HT1080 (cell line): Measurements from ENCODE around the gene MSI2. TPM values are rescaled to one million over a fixed set of nuclear protein-coding genes. Genes with fewer than 3 reads are reported as not detected.

Experiments
- DNase-seq: peaks from one replicate; pipeline ENCODE4 v3.0.0-alpha.2; 2015; ENCODE audit warnings: low read depth
- total RNA-seq: library from RNA; depleted of rRNA; stranded (reverse); fragments of >200 nt; shearing (Covaris generic); gene quantifications from 2 replicates; pipeline ENCODE4 v1.2.3, GENCODE V29; 2014

Gene MSI2
- total RNA-seq, 1 experiment from 2014 or later = 33.0 TPM

DNA sequence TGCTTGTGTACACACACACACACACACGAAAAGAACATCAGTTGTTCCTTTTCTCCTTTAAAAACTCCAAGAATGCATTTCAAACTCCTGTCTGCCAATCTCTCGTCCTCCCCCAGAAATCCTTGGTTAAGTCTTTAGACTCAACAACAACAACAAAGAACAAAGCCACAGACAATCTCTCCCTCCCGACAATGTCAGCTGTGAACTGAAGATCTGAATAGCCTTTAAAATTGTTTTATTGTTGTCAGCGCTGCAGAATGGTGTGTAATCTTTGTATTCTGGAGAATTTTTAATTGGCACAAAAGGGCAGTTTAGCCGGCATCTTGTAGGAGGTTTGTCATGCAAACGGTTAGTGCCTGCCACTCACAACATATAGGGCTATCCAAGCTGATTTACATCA, 219.5 kb downstream of the MSI2 start:
- no peak for DNase-seq

DNA sequence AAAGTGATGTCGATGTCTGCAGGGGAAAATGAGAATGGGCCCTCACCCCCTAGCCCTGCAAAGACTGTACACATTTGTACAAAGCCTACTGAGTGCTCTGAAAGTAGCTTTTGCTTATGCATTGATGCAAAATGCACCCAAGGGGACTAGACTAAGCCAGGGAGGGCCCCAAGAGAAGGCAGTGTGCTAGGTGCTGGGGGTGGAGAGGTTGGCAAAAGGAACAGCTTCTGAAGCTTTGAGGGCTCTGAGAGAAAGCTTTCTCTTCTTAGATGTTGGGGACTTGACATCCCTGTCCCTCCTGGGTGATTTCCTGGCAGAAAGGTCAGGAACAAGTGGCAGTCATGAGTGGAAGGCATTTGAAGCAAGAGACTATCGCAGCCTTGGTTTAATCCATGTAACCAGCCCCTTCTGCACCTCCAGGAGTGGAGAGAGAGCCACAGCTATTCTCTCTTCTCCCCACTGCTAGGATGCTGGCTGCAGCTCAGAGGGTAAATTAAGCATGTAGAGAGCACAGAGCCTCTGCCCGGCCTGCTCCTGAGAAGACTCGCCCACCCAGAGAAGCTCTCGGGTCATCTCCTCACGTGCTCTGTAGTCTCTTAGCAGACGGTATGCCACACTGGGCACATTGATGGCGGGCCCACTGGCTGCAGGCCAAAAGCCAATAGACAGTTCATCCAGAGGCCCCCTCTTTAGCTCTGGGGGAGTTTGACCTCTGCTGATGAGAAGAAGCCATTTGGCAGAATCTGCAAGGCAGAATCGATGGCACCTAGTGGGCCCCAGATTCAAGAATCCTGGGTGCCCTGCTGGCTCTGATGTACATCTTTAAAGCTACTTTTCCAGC, 221.4 kb downstream of the MSI2 start:
- DNase-seq = no peak

DNA sequence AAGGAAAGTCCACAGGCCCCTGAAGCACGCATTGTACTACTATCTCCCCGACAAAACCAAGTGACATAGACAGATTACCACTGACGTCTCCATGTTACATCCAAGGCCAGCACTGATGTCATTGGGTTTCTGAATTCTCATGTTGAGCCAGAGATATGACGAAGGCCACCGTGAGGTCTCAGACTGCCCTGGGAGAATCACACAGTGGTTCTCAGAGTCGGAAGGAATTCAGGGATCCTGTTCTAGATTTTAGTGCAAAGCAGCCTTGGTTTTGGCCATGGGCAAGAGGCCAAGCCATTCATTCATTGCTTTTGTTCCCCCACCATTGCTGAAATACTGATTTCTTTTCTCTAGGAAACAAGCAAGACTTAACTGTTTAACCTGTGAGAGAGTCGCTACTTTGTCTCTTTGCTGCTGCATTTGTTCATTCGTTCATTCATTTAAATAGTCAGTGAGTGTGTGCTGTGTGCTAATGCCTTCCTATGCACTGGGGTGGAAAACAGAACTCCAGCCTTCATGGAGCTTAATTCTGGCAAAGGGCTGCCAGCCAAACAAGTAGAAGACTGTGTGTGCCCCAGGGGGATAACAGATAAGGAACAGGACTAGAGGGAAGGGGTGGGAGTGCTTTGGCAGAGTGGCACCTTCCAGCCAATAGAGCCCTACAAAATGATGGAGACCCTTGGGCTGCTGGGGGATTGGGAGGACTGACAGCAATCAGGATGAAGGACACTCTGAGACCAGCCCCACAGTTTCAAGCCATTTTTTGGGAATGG, 222.3 kb downstream of the MSI2 start:
- DNase-seq = no peak

DNA sequence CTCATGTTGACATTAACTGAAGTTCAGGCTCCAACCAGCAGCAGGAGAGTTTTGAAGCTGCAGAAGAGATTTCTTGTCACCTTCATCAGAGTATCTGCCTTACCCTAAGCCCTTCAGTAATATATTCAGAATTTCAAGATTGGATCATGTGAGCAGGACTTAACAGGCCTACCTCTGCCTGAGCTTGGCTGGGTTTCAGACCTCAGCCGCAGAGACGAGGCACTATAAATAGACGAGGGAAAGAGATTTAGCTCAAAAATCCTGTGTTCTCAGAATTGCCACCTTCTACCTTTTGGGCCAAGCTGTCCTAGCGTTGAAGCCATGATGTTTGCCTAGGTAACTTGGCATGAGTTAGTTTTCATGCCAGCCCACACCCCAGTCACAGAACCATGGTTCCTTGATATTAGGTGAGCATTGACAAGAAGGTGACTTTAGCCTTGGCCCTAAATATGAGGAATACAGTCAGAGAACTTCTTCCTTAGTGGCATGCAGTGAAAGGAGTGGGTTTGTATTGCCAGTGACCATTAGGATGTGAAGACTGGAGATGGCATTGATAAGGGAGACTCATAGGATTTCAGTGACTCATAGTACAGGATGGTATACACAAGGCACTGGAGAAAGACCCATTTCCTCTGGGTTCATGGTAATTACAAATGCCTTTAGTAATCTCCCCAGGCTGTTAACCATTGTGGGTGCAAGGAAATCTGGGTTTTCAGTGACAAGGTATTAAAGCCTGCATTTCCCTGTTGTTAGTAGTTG, 224.3 kb downstream of the MSI2 start:
- DNase-seq = peak; percentile 82

DNA sequence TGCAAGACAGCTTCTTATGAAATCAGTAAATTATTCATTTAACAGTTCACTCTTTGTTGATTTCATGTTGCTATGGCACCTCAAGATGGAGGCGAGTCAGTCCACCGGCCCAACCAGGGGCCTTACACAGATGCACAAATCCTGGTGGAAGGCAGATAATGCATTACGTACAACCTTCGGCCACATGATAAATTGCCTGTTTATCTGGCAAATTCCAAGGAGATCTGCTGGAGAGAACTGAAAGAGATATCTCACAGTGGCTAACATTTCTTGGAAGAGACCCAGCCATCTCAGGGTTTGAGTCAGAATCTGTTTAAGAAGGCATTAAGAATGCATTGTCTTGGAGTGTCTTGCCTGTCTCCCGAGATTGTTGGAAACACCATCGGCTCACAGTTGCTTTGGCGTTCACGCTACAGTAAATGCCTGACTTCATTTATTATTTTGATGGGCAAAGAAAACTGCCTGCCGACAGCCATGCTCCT, 225.6 kb downstream of the MSI2 start:
- DNase-seq = peak; percentile 92

DNA sequence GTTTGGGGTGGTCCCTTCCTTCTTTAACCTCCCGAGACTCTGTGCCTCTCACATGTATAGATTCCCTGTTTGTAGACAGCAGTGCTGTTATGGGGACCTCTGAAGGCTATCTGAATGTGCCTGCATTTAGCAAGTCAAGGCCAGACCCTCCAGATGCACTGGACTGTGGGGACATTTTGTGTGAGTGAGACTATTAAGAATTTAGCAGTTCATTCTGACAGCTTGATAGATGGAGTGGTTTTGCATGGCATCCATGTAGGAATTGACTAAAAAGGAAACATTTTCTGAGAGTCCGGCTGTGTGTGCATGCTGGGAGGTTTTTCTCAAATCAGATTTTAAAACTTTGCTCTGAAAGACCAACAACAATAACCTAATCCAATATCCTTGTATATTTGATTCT, 226.3 kb downstream of the MSI2 start:
- DNase-seq = no peak

DNA sequence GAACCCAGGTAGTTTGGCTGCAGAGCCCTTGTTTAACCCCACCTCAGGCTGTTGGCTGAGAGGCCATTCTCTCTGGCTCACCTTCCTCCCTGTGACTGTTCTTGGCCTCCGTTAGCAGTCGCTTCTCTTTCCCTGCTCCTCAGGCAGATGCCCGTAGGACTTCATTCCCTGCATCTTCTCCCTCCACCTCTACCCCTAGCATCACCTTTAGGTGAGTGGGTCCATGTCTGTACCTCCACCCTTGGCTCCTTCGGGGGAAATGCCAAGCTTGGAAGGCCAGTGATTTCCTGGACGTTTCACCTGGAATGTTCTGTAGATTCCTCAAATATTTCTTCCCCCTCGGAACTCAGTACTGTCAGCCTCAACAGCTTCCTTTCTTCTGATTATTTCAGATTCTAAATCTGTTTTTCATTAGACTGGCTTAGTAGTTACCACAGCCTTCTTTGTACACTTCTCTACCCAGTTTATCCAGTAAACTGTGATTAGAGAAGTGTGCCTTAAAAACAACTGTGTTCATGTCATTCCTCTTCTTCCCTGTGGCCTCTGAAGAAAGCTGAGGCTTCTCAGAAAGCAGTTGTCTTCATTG, 227.9 kb downstream of the MSI2 start:
- no peak for DNase-seq

DNA sequence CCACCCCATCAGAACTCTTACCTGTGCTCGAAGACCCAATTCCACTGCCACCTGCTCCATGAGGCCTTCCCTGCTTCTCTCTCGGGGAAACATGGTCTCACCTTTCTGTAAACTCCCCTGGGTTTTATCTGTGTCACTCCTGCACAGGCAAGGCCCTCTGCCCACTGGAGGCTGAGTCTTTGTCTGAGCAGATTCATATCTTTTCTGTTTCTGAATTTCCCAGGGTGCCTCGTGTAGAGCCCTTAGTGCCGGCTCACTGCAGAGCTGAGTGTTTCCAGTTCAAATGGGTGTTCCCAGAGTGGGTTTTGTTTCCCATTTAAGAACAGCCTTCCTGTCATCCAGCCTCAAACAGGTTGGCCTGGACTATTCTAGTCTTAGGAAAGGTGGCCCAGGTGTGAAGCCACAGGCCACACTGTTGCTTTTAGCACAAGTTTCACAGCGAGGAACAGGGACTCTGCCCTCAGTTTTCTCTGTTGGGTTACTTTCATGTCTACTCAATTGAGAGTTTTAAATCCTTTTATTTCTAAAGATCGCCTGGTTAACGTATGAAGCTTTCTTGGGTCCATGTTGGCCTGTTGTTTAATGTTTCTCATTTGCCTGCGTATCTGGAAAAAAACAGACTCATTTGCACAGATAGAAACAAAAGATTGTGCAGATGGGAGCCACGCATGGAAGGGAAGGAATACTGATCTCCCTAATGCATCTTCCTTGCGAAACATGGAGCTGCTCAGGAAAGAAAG, 228.7 kb downstream of the MSI2 start:
- no peak for DNase-seq

DNA sequence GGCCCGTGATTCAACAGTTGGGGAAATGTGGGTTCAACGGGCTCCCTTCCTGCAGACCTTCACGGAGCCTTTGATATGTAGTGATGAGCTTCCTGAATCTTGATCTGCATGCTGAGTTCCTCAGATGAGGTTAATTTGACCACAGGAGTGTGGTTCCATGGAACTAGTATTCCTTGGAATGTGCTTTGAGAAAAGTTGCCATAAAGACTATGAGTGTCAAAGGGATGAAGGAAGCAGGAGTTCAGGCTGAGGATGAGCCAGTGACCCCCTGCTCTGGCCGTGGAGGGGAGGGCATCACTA, 229.2 kb downstream of the MSI2 start:
- peak; percentile 18 for DNase-seq

DNA sequence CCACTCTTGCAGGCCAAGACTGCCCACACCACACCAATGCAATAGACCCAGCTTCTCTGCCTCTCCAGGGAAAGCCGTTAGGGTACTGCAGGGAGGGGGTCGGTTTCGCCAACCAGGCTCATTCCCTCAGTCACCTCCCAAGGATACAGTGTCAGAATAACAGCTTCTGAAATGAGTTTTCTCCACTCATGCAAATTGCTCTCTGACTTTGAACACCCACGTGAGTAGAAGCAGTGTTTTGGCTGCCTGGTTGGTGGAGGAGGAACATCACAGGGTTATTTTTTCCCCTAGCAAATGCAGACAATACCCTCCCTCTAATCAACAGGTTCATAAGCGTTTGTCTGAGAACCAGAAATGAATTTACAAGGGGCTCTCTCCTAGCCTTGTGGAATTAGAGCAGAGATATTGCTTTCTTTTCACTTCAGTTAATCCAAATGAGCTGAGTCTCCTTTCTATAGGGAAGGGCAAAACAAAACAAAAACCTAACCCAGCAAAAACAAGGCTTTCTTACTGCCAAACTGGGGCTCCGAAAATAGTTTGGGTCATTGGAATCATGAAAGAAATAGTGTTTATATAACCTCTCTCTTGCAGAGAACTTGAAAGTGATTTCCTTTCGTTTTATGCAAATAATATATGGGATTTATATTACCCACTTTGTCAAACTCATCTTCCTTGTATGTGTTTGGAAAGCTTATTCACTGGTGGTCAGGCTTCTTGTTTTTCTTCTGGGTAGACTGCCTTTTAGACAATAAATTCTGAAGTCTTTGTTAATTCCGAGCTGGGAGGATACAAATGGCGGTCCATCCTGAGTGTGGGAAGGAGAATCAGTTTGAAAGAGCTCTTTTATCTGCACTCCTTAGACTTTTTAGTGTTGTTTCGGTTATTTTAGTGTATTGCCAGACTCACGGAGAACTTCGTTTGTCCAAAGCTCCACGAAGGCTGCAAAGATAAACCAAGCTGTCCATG, 229.9 kb downstream of the MSI2 start:
- no peak for DNase-seq

DNA sequence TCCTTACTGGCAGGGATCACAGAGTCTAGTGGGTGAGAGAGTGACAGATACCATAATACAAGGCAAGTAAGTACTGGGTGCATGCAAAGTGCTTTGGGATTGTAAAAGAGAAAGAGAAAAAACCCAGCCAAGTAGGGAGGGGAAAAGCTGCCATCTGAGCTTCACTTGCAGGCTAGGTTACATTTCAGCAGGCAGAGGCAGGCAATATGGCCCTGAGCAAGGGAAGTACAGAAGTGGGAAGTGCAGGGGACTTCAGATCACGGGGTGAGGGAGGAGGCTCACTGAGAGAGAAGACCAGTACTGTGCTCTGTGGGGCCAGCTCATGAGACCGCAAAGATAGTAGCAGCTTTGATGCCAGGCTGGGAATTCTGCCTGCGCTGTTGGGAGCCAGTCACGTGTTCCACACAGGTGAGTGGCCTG, 230.6 kb downstream of the MSI2 start:
- no peak for DNase-seq

DNA sequence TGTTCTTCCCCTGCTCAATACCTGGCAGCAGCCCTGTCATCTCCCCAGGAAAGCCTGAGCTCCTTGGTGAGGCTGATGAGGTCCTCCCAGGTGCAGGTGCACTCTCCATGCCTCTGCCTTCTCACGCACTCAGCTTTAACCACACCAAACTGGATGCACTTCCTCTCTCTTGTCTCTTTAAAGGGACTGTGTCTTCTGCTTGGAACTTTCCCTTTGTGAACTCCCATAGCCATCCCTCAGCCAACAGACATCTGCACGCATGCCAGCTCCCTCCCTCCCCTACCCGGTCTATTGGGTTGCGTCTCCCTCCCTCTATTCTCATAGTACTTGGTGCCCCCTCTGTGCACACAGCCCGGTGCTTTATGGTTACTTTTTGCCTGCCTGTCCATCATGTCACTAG, 231.2 kb downstream of the MSI2 start:
- no peak for DNase-seq

DNA sequence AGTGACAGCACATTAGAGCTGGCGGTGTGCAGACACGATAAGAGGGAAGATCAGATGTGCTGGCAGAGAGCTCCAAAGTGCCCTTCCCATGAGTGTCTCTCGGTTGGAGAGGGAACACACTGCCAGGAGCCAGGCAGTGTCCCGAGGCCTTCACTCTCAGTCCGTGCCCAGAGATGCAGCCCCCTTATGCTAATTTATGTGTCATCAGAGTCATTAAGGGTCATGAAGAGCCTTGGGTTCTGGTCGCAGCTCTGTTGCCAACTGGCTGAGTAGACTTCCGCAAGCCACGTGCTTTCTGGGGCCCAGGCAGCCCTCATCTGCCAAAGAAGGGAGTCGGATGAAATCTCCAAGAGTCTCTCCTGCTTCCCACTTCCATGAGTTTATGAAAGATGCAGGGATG, 232.5 kb downstream of the MSI2 start:
- DNase-seq = no peak

DNA sequence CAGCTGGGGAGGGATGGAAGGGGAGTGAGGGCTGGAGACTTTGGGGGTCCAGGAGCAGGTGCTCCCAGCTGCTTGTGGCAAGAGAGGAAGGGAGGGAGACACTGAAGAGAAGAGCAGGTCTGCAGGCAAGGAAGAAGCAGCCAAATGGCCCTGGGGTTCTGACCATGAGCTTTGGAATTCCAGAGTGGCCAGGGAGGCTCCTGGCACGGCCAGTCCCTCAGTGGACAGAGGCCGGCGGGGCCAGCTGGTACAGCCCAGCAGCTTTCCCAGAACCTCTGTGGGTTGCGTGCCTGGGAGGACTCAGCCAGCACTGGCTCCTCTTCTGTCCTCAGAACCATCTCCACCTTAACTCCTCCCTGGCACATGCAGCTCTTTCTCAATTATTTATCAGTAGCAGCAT, 233.0 kb downstream of the MSI2 start:
- DNase-seq = no peak

DNA sequence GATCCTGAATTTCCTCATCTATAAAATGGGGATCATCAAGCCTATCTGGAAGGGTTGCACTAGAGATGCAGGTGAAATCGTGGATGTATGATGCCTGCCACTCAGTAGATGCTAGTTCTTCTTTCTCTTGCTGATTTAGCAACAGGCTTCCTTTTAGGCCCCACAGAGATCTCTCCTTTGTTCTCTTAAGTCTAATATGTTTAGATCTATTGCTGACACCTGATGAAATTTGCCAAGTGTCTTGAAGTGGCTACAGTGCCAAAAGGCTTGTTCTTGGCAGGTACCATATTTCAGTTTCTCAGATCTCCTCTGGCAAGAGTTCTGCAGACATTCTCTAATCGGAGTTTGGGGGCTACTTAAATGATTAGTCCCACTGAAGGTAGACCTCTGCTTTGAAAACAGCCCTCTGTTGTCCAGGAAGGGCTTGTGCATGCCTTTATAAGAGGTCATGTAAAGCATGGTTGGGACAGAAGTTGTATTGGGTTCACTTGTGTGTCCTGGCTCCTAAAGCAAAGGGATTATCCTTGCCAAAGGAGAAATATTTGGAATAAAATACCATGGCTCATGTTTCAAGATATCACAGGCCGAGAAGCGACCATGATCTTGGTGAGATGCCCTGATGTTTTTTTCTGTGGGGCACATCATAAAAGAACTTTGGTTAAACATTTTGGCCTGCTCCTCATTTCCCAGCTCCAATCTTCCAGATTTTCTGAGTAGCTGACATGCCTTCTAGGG, 234.0 kb downstream of the MSI2 start:
- DNase-seq = no peak

DNA sequence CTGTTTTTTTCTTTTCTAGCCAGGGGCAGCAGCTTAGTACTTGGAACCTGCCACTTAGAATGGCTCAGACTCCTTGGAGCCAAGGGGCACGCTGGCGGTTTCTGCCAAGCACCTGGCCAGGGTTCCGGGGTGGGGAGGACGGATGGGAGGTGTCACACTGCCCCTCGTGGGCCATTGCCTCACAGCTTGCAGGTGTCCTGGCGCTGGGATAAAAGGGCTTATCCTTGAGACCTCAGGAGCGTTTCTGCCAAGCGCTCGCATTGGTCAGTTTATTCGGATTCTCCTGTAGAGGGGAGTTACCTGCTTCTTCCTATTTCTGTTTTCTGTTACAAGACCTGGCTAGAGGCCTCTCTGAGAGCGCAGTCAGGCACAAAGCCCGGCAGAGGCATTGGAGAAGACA, 234.6 kb downstream of the MSI2 start:
- DNase-seq = no peak

DNA sequence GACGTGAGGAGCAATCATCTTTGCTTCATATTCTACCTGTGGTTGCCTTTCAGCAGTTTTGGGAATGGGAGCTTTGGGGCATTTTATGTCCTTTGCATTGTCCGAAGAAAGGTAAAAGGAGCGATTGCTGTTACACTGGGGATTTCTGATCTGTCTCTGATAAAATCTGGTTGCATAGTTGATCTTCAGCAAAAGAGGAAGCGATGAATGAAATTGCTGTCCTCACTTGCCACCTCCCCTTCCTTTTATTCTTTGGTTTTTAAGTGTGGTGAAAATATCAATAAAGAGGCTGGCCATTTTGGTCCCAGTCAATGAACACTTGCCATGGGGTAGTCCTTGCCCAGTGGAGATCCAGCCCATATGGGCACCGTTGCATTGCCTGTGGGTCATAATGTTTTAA, 236.8 kb downstream of the MSI2 start:
- no peak for DNase-seq

DNA sequence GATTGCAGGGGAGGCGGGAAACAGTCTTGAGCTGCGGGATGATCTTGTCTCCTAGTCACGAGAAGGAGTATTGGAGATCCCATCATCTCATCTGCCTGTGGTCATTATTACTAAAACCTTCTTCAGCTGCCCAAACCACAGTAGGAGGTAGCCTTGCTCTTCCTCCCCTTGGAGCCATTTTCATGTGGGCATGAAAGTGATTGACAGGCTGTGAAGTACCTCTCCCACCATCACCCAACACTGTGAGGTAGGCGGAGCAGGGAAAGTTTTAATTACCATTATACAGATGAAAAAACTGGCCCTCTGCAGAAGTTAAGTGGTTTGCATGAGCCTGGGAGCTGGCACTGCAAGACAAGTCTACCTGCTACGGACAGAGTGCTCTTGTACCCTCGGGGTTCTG, 237.3 kb downstream of the MSI2 start:
- DNase-seq = no peak

DNA sequence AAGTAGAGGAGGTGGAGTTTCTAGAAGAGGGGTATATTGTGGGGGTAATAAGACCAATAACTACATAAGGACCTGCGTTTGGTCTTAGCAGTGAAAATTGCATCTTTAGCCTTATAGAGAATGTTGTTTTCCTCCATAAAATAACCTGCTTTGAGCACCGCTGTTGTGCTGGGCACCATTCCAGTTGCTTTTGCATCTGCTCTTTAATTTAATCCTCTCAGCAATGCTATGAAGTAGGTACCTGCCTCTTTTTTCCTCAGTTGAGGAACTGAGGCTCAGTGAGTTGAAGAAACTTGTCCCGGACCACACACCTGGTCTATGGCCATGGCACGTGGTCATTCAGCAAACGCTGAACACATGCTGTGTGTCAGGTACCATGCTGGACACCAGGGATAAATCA, 238.1 kb downstream of the MSI2 start:
- no peak for DNase-seq
